ACHN (cell line): ENCODE results near the gene CELF2.
"Not testable (repeated sequence)": the region's sequence is repeated elsewhere in the genome, so short reads cannot be mapped to it uniquely, and the experiment has no call there.

Experiments
- DNase-seq: peaks from one replicate; pipeline ENCODE4 v3.0.0-alpha.2; 2015
- in situ Hi-C: cut with HindIII; loops from 2 replicates; pipeline ENCODE4 v1.10.0; 2017; ENCODE audit warnings: low sequenced_read_pairs, low pct_ligation_motif_present, low pct_unique_long_range_greater_than_20kb

CELF2 gene

GRCh38 chr10:11108356-11108755 lies 90.7 kb downstream of the CELF2 start:
- in situ Hi-C loops = no loop called here
- no peak for DNase-seq

DNA sequence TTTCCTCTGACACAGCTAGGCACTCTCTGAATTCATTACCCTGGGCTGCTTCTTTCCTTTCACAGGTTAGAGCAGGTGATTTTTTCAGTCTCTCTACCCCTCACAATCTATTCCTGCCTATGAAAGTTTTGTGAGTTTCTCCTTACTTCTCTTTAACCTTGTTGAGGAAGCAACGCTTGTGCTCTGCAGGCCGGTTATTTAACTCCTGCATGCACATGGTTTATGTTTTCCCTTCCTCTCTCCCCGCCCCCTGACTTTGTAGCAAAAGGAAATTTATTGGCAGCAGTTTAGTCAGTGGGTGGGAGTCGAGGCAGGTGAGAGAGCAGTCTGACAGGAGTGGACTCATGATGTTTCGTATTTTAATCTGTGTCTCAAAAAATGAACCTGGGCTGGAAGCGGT lies 91.9 kb downstream of the CELF2 start:
- in situ Hi-C loops = no loop called here
- no peak for DNase-seq

- DNase-seq = no peak
- in situ Hi-C loops = no loop called here
These were observed 92.9 kb downstream of the CELF2 start for GRCh38 chr10:11110539-11110938.

DNA sequence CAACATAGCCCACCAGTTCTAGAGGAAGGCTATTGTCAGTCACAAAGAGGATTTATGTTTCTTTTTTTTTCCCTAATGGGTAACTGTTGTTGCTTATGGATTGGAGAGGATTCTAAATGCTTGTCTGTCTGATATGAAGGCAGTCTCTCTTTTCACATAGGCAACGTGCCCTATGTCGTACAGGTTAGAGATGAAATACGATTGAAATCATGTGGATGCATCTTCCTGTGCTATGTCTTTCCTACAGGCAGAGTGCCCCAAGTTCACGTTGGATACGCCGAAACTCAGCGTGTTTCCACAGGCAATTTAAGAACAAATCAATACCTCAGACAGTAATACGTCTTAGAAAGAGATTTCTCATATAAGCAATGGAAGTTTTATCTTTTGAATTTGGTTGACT lies 93.8 kb downstream of the CELF2 start:
- in situ Hi-C loops = no loop called here
- no peak for DNase-seq

GRCh38 chr10:11112718-11113117 lies 95.0 kb downstream of the CELF2 start:
- in situ Hi-C loops = no loop called here

GRCh38 chr10:11113156-11113555 lies 95.5 kb downstream of the CELF2 start:
- DNase-seq = no peak
- in situ Hi-C loops = no loop called here

More at GRCh38 chr10:11112718-11113117, 95.0 kb downstream of the CELF2 start:
- DNase-seq = no peak

GRCh38 chr10:11114269-11114668 lies 96.6 kb downstream of the CELF2 start:
- in situ Hi-C loops = no loop called here

DNA sequence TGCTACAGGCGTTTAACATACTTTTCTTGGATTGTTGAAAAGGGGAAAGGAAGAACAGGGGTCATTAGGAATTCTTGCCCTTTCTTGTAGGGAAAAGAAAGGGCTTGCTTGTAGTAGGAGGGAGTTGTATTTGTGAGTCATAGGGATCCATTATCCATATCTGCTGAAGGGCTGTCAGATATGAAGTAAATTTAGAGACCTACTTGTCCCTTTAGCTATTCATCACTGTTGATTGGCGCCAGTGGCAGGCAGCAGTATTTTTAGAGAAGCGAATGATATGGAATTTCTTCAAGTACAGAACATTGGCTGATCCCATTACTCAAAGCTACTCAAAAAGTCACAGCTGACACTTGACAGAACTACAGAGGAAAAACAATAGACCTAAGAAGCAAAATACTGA lies 97.7 kb downstream of the CELF2 start:
- no peak for DNase-seq
- in situ Hi-C loops = no loop called here

More at GRCh38 chr10:11114269-11114668, 96.6 kb downstream of the CELF2 start:
- DNase-seq = no peak

DNA sequence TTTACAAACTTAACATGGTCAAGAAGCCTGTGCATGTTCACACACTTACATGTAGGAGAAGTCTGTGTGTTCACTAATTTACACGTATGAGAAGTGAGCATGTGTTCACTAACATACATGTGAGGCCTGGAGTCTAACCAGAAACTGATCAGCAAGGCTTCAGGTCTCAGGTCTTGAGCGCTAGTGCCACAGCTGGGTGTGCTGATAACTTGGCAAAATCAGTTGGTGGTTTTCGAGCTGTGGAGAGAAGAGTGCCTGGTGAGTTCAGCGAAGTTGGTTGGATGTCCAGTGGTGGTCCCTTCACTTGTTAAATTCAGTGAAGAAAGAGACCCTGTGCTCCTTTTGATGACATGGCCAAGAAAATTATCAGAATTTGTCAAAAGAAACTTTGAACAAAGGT lies 98.7 kb downstream of the CELF2 start:
- in situ Hi-C loops = no loop called here
- no peak for DNase-seq

GRCh38 chr10:11116817-11117216 lies 99.1 kb downstream of the CELF2 start:
- in situ Hi-C loops = no loop called here
- DNase-seq = no peak

GRCh38 chr10:11118686-11119085 lies 101.0 kb downstream of the CELF2 start:
- in situ Hi-C loops = no loop called here
- DNase-seq = no peak

DNA sequence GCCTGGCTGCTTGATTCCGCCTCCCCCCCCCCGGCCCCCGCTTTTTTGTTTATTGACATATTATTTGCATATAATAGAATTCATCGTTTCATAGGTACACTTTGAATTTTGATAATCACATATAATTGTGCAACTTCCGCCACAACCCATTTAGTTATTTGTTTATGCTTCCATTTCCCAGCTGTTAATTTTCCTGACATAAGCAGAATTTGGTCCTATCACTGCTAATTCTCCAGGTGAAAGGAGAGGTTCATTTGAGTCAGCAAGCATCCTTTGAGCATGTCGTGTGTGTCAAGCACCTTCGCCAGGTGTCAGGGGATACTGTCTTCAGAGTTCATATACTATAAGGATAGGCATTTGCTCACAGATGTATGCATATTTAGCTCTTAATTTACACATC lies 102.2 kb downstream of the CELF2 start:
- in situ Hi-C loops = no loop called here

DNA sequence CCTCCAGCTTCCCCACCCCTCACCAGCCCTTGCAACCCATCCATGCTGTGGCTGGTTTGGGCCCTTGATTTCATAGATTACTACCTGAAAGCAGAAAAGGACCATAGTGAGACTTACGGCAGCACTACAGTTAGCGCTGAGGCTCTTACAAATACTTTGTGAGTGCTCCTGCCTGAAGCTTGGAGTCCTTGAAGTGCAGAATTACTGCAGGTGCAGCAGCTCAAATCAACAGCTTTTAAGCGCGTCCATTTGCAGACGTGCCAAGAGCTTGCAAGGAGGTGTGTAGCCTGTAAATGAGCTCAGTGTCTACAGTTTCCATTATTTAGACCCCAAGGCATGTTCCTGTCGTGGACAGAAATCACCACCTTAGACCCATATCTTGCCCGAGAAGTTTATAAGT lies 103.0 kb downstream of the CELF2 start:
- in situ Hi-C loops = no loop called here
- DNase-seq = no peak

More for the DNA sequence above, 102.2 kb downstream of the CELF2 start:
- DNase-seq = no peak

GRCh38 chr10:11123892-11124291 lies 106.2 kb downstream of the CELF2 start:
- in situ Hi-C loops, DNase-seq: not testable (repeated sequence)

GRCh38 chr10:11125004-11125403 lies 107.3 kb downstream of the CELF2 start:
- no peak for DNase-seq
- in situ Hi-C loops = no loop called here

DNA sequence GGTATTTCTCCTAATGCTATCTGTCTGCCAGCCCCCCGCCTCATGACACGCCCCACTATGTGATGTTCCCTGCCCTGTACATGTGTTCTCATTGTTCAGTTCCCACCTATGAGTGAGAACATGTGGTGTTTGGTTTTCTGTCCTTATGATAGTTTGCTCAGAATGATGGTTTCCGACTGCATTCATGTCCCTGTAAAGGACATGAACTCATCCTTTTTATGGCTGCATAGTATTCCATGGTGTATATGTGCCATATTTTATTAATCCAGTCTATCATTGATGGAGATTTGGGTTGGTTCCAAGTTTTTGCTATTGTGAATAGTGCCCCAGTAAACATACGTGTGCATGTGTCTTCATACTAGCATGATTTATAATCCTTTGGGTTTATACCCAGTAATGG lies 109.3 kb downstream of the CELF2 start:
- in situ Hi-C loops, DNase-seq: not testable (repeated sequence)

- in situ Hi-C loops = no loop called here
- DNase-seq = no peak
These were observed 113.5 kb downstream of the CELF2 start for GRCh38 chr10:11131112-11131639.

GRCh38 chr10:11134411-11134810 lies 116.7 kb downstream of the CELF2 start:
- in situ Hi-C loops = no loop called here
- DNase-seq = no peak

DNA sequence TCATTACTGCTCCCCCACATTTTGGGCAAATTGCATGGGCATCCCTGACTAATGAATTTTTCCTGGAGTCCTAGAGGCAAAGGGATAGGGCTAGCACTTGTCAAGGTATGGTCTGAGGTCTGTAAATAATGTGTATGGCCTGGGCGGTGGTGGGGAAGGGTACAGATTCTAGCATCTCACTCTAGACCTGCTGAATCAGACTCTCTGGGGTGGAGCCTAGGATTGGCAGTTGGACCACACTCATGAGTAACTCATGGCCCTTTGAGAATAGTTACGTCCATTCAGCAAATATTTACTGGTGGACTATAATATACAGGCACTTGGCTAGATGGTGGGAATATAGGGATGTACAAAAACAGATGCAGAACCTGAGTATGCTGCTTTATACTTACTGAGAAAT lies 118.0 kb downstream of the CELF2 start:
- no peak for DNase-seq
- in situ Hi-C loops = no loop called here

DNA sequence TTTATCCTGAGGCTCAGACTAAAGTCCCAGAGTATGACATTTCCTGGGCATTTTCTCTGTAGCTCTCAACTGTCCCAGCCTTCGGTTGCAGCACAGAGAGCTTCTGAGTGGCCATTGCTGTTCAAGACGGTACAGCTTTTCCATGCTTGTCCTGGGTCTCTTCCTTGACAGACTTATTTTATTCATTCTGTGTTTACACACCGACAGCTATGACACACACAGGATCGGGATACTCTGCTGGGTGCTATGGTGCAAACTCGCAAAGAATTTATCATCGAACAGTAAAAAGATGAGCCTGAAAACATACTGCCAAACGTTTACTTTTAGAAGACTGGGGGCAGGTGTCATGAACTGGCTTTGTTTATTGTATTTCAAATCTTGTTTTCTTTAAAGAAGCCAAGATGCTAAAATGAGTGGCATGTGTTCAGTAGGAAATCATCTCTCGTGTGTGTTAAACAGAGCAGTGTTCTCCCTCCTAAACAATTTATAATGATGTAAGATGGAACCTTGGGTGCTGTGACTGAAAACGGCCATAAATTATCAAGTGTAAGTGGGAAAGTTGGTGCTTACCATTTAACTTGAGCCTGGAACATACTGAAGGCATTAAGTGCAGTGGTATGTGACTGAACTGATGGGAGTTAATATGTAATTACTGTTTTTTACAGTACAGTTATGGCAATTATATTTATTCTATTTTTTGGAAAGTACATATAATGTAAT lies 120.8 kb downstream of the CELF2 start:
- in situ Hi-C loops = no loop called here
- no peak for DNase-seq
